ENCODE measurements around the gene TCTA. TPM values are rescaled to one million over a fixed set of nuclear protein-coding genes. Genes with fewer than 3 reads are reported as not detected.

TCTA gene
- total RNA-seq, 4 donors from 2014 or later: 12.0 to 25.8 (median 15.1) TPM

- Histone ChIP-seq H3K27me3 (no peaks in the 10 kb centered on the region), H3K27ac (peak overlapping the region in 3 of 4 donors; percentile 1 to 62 (median 23)), H3K36me3 (no peaks in the 10 kb centered on the region), H3K4me3 (no peak overlapping the region), H3K9me3 (no peaks in the 10 kb centered on the region), H3K4me1 (peaks cover 19 to 27% of the 10 kb centered on the region in 2 donors)
- intact Hi-C loops (cut with DNase I; ENCODE audit: low total_unique reads): no loop called here
- no peak for DNase-seq
- TF ChIP-seq CTCF (IDR thresholded peaks at IDR 0.05 in 4 of 5, conservative IDR thresholded peaks at IDR 0.05 in 1 of 5) (no peak), POLR2A (IDR thresholded peaks at IDR 0.05) (no peak)
- in situ Hi-C loops (cut with MboI; ENCODE audit: low sequenced_read_pairs in 4 of 4): no loop called here
- no peak for ATAC-seq
Observed at GRCh38 chr3:49465270-49466034, 53.2 kb downstream of the TCTA start.

Other genes starting within 250 kb of the TCTA start
- 10 to 100 TPM; 20.0 to 31.0 (median 22.0) TPM for gene CCDC71, start 246.1 kb upstream of the TCTA start, total RNA-seq
- 10 to 100 TPM; 15.8 to 35.8 (median 26.0) TPM for gene KLHDC8B, start 240.8 kb upstream of the TCTA start, total RNA-seq
- 1 to 10 TPM in 2 of 4 donors, under 1 TPM in 2; 0.78 to 1.9 (median 1.3) TPM for gene C3orf62, start 135.2 kb upstream of the TCTA start, total RNA-seq
- gene USP4, start 72.4 kb upstream of the TCTA start, total RNA-seq: 10 to 100 TPM in 1 of 4 donors, 1 to 10 TPM in 3; 7.2 to 10.2 (median 9.1) TPM
- 100 to 1,000 TPM in 3 of 4 donors, 10 to 100 TPM in 1; 75.2 to 157 (median 123) TPM for gene GPX1, start 54.1 kb upstream of the TCTA start, total RNA-seq
- gene RHOA, start 447 bp upstream of the TCTA start, total RNA-seq: 100 to 1,000 TPM; 244 to 411 (median 282) TPM
- 1 to 10 TPM in 2 of 4 donors, under 1 TPM in 1, not detected in 1; 0.52 to 1.3 (median 1.1) TPM for gene AMT, start 10.1 kb downstream of the TCTA start, total RNA-seq
- 1 to 10 TPM; 1.9 to 7.0 (median 3.8) TPM for gene NICN1, start 16.9 kb downstream of the TCTA start, total RNA-seq
- 100 to 1,000 TPM in 3 of 4 donors, 10 to 100 TPM in 1; 95.0 to 177 (median 109) TPM for gene DAG1, start 57.8 kb downstream of the TCTA start, total RNA-seq
- under 1 TPM; 0.10 to 0.24 (median 0.21) TPM for gene BSN, start 142.1 kb downstream of the TCTA start, total RNA-seq

Measured in gastrocnemius medialis (tissue), 4 donors.